Measurements from ENCODE around the gene SLC5A3.

- TF ChIP-seq ZNF184 (tag by site-specific recombination; IDR thresholded peaks at IDR 0.05) = no peak
- no peak for TF ChIP-seq ZNF843 (tag by site-specific recombination; IDR thresholded peaks at IDR 0.05)
- no peak for TF ChIP-seq ZNF366 (tag by site-specific recombination; conservative IDR thresholded peaks at IDR 0.05)
- TF ChIP-seq, protein P1, sequence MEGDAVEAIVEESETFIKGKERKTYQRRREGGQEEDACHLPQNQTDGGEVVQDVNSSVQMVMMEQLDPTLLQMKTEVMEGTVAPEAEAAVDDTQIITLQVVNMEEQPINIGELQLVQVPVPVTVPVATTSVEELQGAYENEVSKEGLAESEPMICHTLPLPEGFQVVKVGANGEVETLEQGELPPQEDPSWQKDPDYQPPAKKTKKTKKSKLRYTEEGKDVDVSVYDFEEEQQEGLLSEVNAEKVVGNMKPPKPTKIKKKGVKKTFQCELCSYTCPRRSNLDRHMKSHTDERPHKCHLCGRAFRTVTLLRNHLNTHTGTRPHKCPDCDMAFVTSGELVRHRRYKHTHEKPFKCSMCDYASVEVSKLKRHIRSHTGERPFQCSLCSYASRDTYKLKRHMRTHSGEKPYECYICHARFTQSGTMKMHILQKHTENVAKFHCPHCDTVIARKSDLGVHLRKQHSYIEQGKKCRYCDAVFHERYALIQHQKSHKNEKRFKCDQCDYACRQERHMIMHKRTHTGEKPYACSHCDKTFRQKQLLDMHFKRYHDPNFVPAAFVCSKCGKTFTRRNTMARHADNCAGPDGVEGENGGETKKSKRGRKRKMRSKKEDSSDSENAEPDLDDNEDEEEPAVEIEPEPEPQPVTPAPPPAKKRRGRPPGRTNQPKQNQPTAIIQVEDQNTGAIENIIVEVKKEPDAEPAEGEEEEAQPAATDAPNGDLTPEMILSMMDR (tag by site-specific recombination; IDR thresholded peaks at IDR 0.05) = no peak
- TF ChIP-seq ZBTB17 (tag by site-specific recombination; IDR thresholded peaks at IDR 0.05) = no peak
- TF ChIP-seq ZBTB10 (tag by site-specific recombination; IDR thresholded peaks at IDR 0.05) = no peak
- TF ChIP-seq, protein P2, sequence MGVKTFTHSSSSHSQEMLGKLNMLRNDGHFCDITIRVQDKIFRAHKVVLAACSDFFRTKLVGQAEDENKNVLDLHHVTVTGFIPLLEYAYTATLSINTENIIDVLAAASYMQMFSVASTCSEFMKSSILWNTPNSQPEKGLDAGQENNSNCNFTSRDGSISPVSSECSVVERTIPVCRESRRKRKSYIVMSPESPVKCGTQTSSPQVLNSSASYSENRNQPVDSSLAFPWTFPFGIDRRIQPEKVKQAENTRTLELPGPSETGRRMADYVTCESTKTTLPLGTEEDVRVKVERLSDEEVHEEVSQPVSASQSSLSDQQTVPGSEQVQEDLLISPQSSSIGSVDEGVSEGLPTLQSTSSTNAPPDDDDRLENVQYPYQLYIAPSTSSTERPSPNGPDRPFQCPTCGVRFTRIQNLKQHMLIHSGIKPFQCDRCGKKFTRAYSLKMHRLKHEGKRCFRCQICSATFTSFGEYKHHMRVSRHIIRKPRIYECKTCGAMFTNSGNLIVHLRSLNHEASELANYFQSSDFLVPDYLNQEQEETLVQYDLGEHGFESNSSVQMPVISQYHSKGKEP (tag by site-specific recombination; IDR thresholded peaks at IDR 0.05) = no peak
- no peak for TF ChIP-seq ZNF555 (tag by site-specific recombination; conservative IDR thresholded peaks at IDR 0.05)
- TF ChIP-seq YY1 (tag by site-specific recombination; IDR thresholded peaks at IDR 0.05) = no peak
- no peak for TF ChIP-seq GLIS2 (tag by site-specific recombination; IDR thresholded peaks at IDR 0.05)
- no peak for TF ChIP-seq PRDM1 (tag by site-specific recombination; IDR thresholded peaks at IDR 0.05)
- TF ChIP-seq ZNF112 (tag by site-specific recombination; IDR thresholded peaks at IDR 0.05) = no peak
- TF ChIP-seq SETDB1 (IDR thresholded peaks at IDR 0.05; ENCODE audit: insufficient read length, low read length) = no peak
- TF ChIP-seq, protein P3, sequence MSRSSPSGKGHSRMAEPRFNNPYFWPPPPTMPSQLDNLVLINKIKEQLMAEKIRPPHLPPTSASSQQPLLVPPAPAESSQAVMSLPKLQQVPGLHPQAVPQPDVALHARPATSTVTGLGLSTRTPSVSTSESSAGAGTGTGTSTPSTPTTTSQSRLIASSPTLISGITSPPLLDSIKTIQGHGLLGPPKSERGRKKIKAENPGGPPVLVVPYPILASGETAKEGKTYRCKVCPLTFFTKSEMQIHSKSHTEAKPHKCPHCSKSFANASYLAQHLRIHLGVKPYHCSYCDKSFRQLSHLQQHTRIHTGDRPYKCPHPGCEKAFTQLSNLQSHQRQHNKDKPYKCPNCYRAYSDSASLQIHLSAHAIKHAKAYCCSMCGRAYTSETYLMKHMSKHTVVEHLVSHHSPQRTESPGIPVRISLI (tag by site-specific recombination; IDR thresholded peaks at IDR 0.05) = no peak
These were observed 47.5 kb downstream of the SLC5A3 start for GRCh38 chr21:34120867-34121266.

Data from HEK293 (cell line).